ENCODE data around the gene C16orf92.

Gene C16orf92

GRCh38 chr16:29982560-29983419 lies 40.2 kb upstream of the C16orf92 start (continued):
- TF ChIP-seq ZNF8 (CRISPR knock-in tag; IDR thresholded peaks at IDR 0.05), result no peak
- TF ChIP-seq SNAI2 (CRISPR knock-in tag; IDR thresholded peaks at IDR 0.05), result no peak
- TF ChIP-seq ZFP30 (CRISPR knock-in tag; IDR thresholded peaks at IDR 0.05), result no peak
- no peak for TF ChIP-seq PATZ1 (CRISPR knock-in tag; IDR thresholded peaks at IDR 0.05; ENCODE audit: borderline replicate concordance)
- TF ChIP-seq TCF4 (CRISPR knock-in tag; IDR thresholded peaks at IDR 0.05; ENCODE audit: borderline replicate concordance), result no peak
- no peak for TF ChIP-seq ISL1 (CRISPR knock-in tag; IDR thresholded peaks at IDR 0.05)
- no peak for TF ChIP-seq BACH2 (CRISPR knock-in tag; IDR thresholded peaks at IDR 0.05; ENCODE audit: borderline replicate concordance)
- no peak for TF ChIP-seq RARB (CRISPR knock-in tag; IDR thresholded peaks at IDR 0.05)

- TF ChIP-seq SNAI2 (CRISPR knock-in tag; IDR thresholded peaks at IDR 0.05) (no peak), ZC3H10 (CRISPR knock-in tag; IDR thresholded peaks at IDR 0.05) (no peak), ESRRG (CRISPR knock-in tag; IDR thresholded peaks at IDR 0.05) (no peak), TCF4 (CRISPR knock-in tag; IDR thresholded peaks at IDR 0.05; ENCODE audit: borderline replicate concordance) (no peak)
- ATAC-seq, result no peak
Observed at GRCh38 chr16:29983420-29984136, 39.4 kb upstream of the C16orf92 start.

- ATAC-seq, result no peak
- TF ChIP-seq ARNTL (CRISPR knock-in tag; IDR thresholded peaks at IDR 0.05; ENCODE audit: borderline replicate concordance, low read depth) (no peak), CSDC2 (CRISPR knock-in tag; IDR thresholded peaks at IDR 0.05) (no peak), ZNF70 (CRISPR knock-in tag; IDR thresholded peaks at IDR 0.05) (no peak), ESRRG (CRISPR knock-in tag; IDR thresholded peaks at IDR 0.05) (no peak), PPARA (CRISPR knock-in tag; IDR thresholded peaks at IDR 0.05; ENCODE audit: borderline replicate concordance) (no peak), TSHZ2 (CRISPR knock-in tag; IDR thresholded peaks at IDR 0.05) (no peak), ZFP3 (CRISPR knock-in tag; IDR thresholded peaks at IDR 0.05) (no peak), ZFP30 (CRISPR knock-in tag; IDR thresholded peaks at IDR 0.05) (no peak), POU6F1 (CRISPR knock-in tag; IDR thresholded peaks at IDR 0.05; ENCODE audit: borderline replicate concordance, low read depth) (no peak), ZC3H10 (CRISPR knock-in tag; IDR thresholded peaks at IDR 0.05) (no peak), CSRNP3 (CRISPR knock-in tag; IDR thresholded peaks at IDR 0.05) (no peak)
Observed at GRCh38 chr16:29984137-29984763, 38.7 kb upstream of the C16orf92 start.

GRCh38 chr16:29984764-29985147 lies 38.2 kb upstream of the C16orf92 start:
- no peak for ATAC-seq
- TF ChIP-seq ZNF70 (CRISPR knock-in tag; IDR thresholded peaks at IDR 0.05), result no peak
- TF ChIP-seq PATZ1 (CRISPR knock-in tag; IDR thresholded peaks at IDR 0.05; ENCODE audit: borderline replicate concordance), result no peak
- no peak for TF ChIP-seq ARNTL (CRISPR knock-in tag; IDR thresholded peaks at IDR 0.05; ENCODE audit: borderline replicate concordance, low read depth)
- TF ChIP-seq PPARA (CRISPR knock-in tag; IDR thresholded peaks at IDR 0.05; ENCODE audit: borderline replicate concordance), result no peak
- TF ChIP-seq ZNF565 (CRISPR knock-in tag; conservative IDR thresholded peaks at IDR 0.05; ENCODE audit: low read depth), result no peak
- no peak for TF ChIP-seq POU6F1 (CRISPR knock-in tag; IDR thresholded peaks at IDR 0.05; ENCODE audit: borderline replicate concordance, low read depth)
- no peak for TF ChIP-seq OSR1 (CRISPR knock-in tag; IDR thresholded peaks at IDR 0.05)
- TF ChIP-seq ISL1 (CRISPR knock-in tag; IDR thresholded peaks at IDR 0.05), result no peak
- no peak for TF ChIP-seq RARB (CRISPR knock-in tag; IDR thresholded peaks at IDR 0.05)
- TF ChIP-seq ESRRG (CRISPR knock-in tag; IDR thresholded peaks at IDR 0.05), result no peak
- no peak for TF ChIP-seq TCF4 (CRISPR knock-in tag; IDR thresholded peaks at IDR 0.05; ENCODE audit: borderline replicate concordance)
